ENCODE measurements around the gene LIN28B.
"Not testable (repeated sequence)": the region's sequence is repeated elsewhere in the genome, so short reads cannot be mapped to it uniquely, and the experiment has no call there.

Gene LIN28B

DNA sequence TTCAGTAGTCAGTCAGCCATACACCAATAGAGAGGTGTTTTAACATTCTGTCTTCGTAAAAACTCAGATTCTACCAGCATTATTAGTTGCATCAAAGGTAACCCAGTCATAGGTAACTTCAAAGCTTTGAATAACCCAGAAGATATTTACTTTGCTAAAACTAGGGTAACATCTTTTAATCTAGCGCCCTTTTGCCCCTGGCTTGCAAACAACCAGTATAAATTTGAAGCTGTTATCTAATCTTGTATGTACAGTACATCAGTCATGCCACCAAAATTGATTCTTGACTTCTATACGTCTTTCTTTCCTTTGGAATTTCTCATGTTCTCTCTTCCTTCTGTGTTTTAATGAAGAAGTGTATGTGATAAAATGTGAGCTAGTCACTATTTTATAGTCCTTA is 109.3 kb downstream of the LIN28B start:
- DNase-seq (ENCODE audit: low read depth in 2 of 2, low spot score in 1 of 2) = no peak

DNA sequence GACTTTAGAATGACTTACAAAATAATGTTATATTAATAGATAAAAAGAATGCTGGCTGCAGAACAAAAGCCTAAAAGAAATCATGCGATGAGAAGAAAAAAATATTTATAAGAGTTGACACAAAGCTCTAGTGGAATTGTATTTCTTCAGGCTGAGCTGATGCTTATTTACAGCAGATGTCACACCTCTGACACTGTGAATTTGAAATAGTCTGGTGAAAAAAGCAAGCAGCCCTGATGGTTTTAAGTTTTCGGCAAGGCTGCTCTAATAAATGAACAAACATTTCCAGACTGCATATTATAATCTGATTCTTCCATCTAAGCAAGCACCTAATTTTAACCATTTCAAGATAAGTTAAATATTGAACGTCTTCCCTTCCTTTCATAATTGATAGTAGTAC is 109.9 kb downstream of the LIN28B start:
- DNase-seq (ENCODE audit: low read depth in 2 of 2, low spot score in 1 of 2) = no peak

GRCh38 chr6:105067329-105067728 is 110.4 kb downstream of the LIN28B start:
- no peak for DNase-seq (ENCODE audit: low read depth in 2 of 2, low spot score in 1 of 2)

- no peak for DNase-seq (ENCODE audit: low read depth in 2 of 2, low spot score in 1 of 2)
Measured at GRCh38 chr6:105068407-105068806, 111.5 kb downstream of the LIN28B start.

GRCh38 chr6:105069821-105070445 is 113.0 kb downstream of the LIN28B start:
- no peak for DNase-seq (ENCODE audit: low read depth in 2 of 2, low spot score in 1 of 2)

GRCh38 chr6:105072798-105073199 is 115.9 kb downstream of the LIN28B start:
- DNase-seq (ENCODE audit: low read depth in 2 of 2, low spot score in 1 of 2) = no peak

GRCh38 chr6:105075210-105075609 is 118.3 kb downstream of the LIN28B start:
- DNase-seq (ENCODE audit: low read depth in 2 of 2, low spot score in 1 of 2) = no peak

GRCh38 chr6:105076418-105076817 is 119.5 kb downstream of the LIN28B start:
- not testable (repeated sequence) for DNase-seq (ENCODE audit: low read depth in 2 of 2, low spot score in 1 of 2)

GRCh38 chr6:105077596-105078385 is 120.9 kb downstream of the LIN28B start:
- no peak for DNase-seq (ENCODE audit: low read depth in 2 of 2, low spot score in 1 of 2)

DNA sequence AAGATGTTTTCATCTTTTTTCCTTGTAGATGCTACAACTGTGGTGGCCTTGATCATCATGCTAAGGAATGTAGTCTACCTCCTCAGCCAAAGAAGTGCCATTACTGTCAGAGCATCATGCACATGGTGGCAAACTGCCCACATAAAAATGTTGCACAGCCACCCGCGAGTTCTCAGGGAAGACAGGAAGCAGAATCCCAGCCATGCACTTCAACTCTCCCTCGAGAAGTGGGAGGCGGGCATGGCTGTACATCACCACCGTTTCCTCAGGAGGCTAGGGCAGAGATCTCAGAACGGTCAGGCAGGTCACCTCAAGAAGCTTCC is 121.4 kb downstream of the LIN28B start:
- DNase-seq (ENCODE audit: low read depth in 2 of 2, low spot score in 1 of 2) = no peak

GRCh38 chr6:105080279-105080678 is 123.4 kb downstream of the LIN28B start:
- no peak for DNase-seq (ENCODE audit: low read depth in 2 of 2, low spot score in 1 of 2)

DNA sequence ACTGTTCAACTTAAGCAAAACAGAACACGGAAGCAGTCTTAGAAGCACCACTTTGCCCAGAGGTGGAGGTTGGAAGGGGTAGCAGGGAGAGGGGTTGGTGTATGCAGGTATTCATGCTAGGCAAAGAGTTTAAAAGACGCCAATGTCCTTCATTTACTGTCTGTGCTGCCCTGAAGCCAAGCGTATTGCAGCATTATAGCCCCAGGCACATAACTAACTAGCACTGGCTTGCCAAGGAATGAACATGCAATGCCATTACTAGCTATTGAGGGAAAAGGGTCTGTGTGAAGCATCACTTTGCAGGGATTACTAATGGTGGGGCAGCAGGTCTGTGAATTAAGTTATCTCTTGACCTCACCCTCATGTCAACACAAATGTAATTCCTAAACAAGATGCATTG is 124.8 kb downstream of the LIN28B start:
- not testable (repeated sequence) for DNase-seq (ENCODE audit: low read depth in 2 of 2, low spot score in 1 of 2)

DNA sequence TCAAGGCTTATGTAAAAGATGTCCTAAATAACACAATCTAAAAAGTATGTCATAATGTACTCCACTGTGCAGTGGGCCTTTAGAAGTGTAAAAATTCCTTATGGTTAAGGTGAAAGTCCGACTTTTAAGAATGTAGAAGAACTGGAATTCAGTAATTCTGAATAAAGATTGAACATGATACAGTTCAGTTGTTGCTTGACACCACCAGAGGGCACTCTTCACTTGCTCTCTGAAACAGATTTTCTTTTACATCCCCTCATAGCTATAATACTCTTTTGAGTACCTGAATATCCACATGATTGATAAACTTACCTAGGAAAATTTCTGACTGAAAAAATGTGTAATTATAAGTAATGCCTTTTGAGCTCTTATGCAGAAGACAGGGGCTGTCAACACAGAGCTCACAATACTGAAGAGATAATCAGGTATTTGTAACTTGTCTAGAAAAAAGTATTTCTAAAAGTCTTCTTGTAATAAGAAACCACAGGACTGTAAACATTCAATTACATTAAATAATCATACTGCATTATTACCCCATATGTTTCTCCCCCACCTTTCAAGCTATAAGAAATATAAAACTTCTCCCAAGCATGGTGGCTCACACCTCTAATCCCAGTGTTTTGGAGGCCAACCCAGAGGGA is 130.8 kb downstream of the LIN28B start:
- no peak for DNase-seq (ENCODE audit: low read depth in 2 of 2, low spot score in 1 of 2)

GRCh38 chr6:105091140-105091829 is 134.4 kb downstream of the LIN28B start:
- DNase-seq (ENCODE audit: low read depth in 2 of 2, low spot score in 1 of 2) = no peak

DNA sequence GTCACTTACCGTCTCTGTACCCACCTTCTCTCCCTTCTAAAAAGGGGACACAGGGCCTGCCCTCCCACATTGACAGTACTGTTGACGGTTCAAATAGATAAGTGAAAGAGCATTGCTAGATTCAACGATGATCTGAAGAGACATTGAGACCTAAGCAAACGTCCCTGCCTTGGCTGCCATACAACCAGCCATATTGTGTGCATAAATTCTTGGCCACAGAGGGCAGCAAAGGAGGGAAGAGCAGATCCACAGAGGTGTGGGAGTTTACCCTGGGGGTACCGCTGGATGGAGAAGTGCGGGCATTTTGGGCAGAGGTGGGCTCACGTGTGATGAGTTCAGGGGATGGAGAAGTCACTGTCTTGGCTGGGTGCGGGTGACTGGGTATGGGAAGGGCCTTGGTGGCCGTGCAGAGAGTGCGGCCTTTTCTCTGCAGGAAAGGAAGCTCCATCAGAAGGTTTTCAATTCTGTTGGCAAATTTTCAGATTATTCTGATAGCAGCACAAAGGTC is 137.3 kb downstream of the LIN28B start:
- DNase-seq (ENCODE audit: low read depth in 2 of 2, low spot score in 1 of 2) = no peak

DNA sequence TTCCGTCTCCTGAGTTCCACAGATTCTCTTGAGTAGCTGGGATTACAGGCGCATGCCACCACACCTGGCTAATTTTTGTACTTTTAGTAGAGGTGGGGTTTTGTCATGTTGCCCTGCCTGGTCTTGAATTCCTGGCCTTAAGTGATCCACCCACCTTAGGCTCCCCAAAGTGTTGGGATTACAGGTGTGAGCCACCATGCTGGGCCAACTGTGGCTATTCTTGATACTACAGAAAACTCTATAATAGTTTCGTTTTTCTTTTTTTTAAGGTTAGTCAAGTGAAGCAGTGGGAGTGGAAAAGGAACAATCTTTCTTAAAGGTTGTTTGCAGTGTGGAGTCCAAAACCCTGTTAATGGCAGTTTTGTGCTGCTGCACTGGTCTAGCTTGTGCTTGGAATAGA is 138.2 kb downstream of the LIN28B start:
- no peak for DNase-seq (ENCODE audit: low read depth in 2 of 2, low spot score in 1 of 2)

- no peak for DNase-seq (ENCODE audit: low read depth in 2 of 2, low spot score in 1 of 2)
Measured at GRCh38 chr6:105097288-105097687, 140.4 kb downstream of the LIN28B start.

GRCh38 chr6:105099371-105099770 is 142.5 kb downstream of the LIN28B start:
- no peak for DNase-seq (ENCODE audit: low read depth in 2 of 2, low spot score in 1 of 2)

DNA sequence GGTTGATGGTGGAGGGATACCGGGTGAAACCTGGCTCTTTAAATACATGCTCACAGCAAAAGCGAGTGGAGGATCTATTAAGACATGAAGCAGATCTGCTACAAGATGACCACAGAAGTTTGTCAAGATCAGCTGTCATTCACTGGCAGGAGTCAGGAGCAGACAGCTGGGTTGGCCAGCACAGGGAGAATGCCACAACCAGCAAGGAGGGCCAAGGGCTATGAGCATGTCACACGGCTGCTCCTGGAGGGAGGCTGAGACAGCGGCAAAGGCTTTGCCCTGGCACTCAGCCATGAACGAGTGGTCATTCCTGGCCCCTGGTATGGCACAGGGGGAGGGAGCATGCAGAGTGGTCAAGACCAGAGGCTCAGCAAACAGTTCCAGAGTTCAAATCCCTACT is 145.3 kb downstream of the LIN28B start:
- no peak for DNase-seq (ENCODE audit: low read depth in 2 of 2, low spot score in 1 of 2)

DNA sequence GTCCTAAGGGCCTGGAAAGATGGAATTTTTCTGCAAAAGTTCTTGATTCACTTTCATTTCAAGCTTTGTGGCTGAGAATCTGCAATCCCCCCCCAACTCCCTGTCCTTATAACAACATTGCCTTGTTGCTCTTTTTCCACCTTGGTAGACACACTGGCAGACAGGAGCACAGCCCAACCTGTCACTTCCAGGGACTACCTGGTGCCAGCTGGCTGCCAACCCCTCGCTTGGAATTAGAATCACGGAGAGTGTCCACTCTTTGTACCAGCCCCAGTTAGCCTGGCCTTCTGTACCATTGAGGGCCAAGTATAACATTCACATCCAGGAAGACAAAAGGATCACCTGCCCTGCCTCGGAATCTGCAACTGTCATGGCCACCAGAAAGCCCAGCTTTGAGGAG is 148.2 kb downstream of the LIN28B start:
- no peak for DNase-seq (ENCODE audit: low read depth in 2 of 2, low spot score in 1 of 2)

GRCh38 chr6:105106260-105106659 is 149.4 kb downstream of the LIN28B start:
- DNase-seq (ENCODE audit: low read depth in 2 of 2, low spot score in 1 of 2) = no peak

DNA sequence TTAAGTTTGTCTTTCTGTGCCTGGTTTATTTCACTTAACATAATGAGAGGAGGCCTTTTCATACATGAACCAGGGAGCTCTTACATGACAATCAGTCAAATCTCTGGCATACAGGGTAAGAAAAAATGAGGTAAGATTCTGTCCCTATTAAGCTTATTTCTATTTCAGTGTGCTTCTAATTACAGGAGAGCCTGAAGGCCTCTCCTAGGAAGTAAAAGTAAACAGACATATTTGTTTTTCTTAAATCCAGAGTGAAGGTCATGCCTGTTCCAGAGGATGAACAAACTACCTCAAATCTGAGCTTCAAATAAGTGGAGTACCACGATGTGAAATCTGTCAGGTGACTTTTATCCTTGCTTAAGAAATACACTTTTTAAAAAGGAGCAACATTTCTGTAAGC is 150.3 kb downstream of the LIN28B start:
- no peak for DNase-seq (ENCODE audit: low read depth in 2 of 2, low spot score in 1 of 2)

All from stimulated activated CD8-positive, alpha-beta memory T cell treated with anti-CD3 and anti-CD28 coated beads, Interleukin-4, amount 100 ng/mL, for 1 hour (primary cell).